NB4 (cell line): Measurements from ENCODE around the gene UBE2K.

Source experiments
- POLR2A ChIP-seq: IDR thresholded peaks from 2 replicates; pipeline ENCODE4 v1.6.1; 2011; ENCODE audit warnings: mild to moderate bottlenecking; ENCODE audit not compliant: insufficient read length; ENCODE audit errors: extremely low read depth
- TF ChIP-seq, protein P1 (sequence below): IDR thresholded peaks from one replicate; pipeline ENCODE4 v1.5.1; 2012; ENCODE audit warnings: low read depth, low read length

DNA sequence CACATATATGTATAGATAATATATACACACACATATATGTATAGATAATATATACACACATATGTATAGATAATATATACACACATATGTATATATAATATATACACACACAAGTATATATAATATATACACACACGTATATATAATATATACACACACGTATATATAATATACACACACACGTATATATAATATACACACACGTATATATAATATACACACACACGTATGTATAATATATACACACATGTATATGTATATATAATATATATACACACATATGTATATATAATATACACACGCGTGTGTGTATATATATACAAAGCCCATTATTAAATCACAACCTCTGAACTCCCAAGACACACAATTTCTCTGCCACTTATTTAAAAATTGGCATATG, 8.0 kb upstream of the UBE2K start:
- TF ChIP-seq, protein P1, sequence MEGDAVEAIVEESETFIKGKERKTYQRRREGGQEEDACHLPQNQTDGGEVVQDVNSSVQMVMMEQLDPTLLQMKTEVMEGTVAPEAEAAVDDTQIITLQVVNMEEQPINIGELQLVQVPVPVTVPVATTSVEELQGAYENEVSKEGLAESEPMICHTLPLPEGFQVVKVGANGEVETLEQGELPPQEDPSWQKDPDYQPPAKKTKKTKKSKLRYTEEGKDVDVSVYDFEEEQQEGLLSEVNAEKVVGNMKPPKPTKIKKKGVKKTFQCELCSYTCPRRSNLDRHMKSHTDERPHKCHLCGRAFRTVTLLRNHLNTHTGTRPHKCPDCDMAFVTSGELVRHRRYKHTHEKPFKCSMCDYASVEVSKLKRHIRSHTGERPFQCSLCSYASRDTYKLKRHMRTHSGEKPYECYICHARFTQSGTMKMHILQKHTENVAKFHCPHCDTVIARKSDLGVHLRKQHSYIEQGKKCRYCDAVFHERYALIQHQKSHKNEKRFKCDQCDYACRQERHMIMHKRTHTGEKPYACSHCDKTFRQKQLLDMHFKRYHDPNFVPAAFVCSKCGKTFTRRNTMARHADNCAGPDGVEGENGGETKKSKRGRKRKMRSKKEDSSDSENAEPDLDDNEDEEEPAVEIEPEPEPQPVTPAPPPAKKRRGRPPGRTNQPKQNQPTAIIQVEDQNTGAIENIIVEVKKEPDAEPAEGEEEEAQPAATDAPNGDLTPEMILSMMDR = no peak
- TF ChIP-seq POLR2A = no peak
